NCI-H2081 (cell line): ENCODE data around the gene ERBB4.

ENCODE experiments used
- DNase-seq, 2 experiments: peaks; one replicate each; lab custom pipeline; 2025; lab: John Stamatoyannopoulos, UW

ERBB4 gene

GRCh38 chr2:211416373-211416772, 1122.2 kb downstream of the ERBB4 start:
- peak in 1 of 2 experiments; percentile 62 for DNase-seq

- DNase-seq: no peak
Measured at GRCh38 chr2:211413746-211414145, 1124.9 kb downstream of the ERBB4 start.

GRCh38 chr2:211408483-211408891, 1130.1 kb downstream of the ERBB4 start:
- DNase-seq: no peak

GRCh38 chr2:211407076-211407475, 1131.5 kb downstream of the ERBB4 start:
- no peak for DNase-seq

- no peak for DNase-seq
Measured at GRCh38 chr2:211405036-211405435, 1133.6 kb downstream of the ERBB4 start.

- no peak for DNase-seq
Measured at GRCh38 chr2:211404098-211404497, 1134.5 kb downstream of the ERBB4 start.

- no peak for DNase-seq
Measured at GRCh38 chr2:211401328-211401727, 1137.3 kb downstream of the ERBB4 start.

GRCh38 chr2:211397764-211398163, 1140.8 kb downstream of the ERBB4 start:
- DNase-seq: no peak

GRCh38 chr2:211396815-211397214, 1141.8 kb downstream of the ERBB4 start:
- DNase-seq: peak; percentile 63 to 97

- peak; percentile 46 to 88 for DNase-seq
Measured at GRCh38 chr2:211391189-211391567, 1147.4 kb downstream of the ERBB4 start.

- DNase-seq: peak; percentile 4 to 60
Measured at GRCh38 chr2:211390536-211391188, 1147.9 kb downstream of the ERBB4 start.

GRCh38 chr2:211387734-211388133, 1150.9 kb downstream of the ERBB4 start:
- no peak for DNase-seq

- DNase-seq: no peak
Measured at GRCh38 chr2:211380041-211380440, 1158.6 kb downstream of the ERBB4 start.

- DNase-seq: no peak
Measured at GRCh38 chr2:211376410-211376809, 1162.2 kb downstream of the ERBB4 start.

- peak in 1 of 2 experiments; percentile 63 for DNase-seq
Measured at GRCh38 chr2:211373203-211373602, 1165.4 kb downstream of the ERBB4 start.

GRCh38 chr2:211371465-211371864, 1167.1 kb downstream of the ERBB4 start:
- no peak for DNase-seq

GRCh38 chr2:211368467-211368866, 1170.1 kb downstream of the ERBB4 start:
- no peak for DNase-seq

- no peak for DNase-seq
Measured at GRCh38 chr2:211367711-211368110, 1170.9 kb downstream of the ERBB4 start.

GRCh38 chr2:211367293-211367692, 1171.3 kb downstream of the ERBB4 start:
- DNase-seq: no peak

- DNase-seq: no peak
Measured at GRCh38 chr2:211364911-211365310, 1173.7 kb downstream of the ERBB4 start.

- DNase-seq: no peak
Measured at GRCh38 chr2:211361383-211361782, 1177.2 kb downstream of the ERBB4 start.

GRCh38 chr2:211359347-211359746, 1179.3 kb downstream of the ERBB4 start:
- no peak for DNase-seq

GRCh38 chr2:211358504-211358903, 1180.1 kb downstream of the ERBB4 start:
- DNase-seq: no peak

- no peak for DNase-seq
Measured at GRCh38 chr2:211354481-211354880, 1184.1 kb downstream of the ERBB4 start.
